NCI-H1930 (cell line): ENCODE measurements around the gene CPA4.
"Not testable (repeated sequence)": the region's sequence is repeated elsewhere in the genome, so short reads cannot be mapped to it uniquely, and the experiment has no call there.

ENCODE experiments used
- DNase-seq, 2 experiments: peaks; one replicate each; lab custom pipeline; 2025; lab: John Stamatoyannopoulos, UW

The CPA4 gene

DNA sequence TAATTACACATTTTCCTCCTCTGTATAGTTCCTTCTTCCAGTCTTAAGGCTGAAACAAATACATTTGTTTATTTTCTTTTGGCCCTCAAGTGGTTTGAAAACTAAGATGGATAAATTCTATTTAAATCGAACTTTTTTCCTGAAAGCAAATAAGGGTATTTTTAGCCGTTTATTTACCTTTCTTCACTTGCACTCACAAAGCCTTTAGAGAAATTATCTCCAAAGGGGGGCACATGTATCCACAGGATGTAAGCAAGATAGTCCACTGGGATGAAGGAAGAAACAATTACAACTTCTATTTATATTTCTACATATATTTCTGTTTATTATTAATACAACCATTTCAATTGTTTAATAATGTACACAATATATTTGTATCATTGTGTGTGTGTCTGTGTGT, 10.2 kb downstream of the CPA4 start:
- DNase-seq = no peak

DNA sequence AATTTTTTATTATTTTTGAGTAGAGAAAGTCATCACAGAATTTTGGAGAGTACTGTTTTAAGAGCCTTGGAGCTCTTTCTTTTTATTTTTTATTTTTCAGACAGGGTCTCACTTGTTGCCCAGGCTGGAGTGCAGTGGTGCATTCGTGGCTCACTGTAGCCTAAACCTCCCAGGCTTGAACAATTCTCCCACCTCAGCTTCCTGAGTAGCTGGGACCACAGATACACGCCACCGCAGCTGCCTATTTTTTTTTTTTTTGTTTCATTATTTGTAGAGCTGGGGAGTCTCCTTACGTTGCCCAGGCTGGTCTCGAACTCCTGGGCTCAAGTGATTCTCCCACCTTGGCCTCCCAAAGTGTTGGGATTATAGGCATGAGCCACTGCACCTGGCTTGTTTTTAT, 10.6 kb downstream of the CPA4 start:
- DNase-seq = no peak

DNA sequence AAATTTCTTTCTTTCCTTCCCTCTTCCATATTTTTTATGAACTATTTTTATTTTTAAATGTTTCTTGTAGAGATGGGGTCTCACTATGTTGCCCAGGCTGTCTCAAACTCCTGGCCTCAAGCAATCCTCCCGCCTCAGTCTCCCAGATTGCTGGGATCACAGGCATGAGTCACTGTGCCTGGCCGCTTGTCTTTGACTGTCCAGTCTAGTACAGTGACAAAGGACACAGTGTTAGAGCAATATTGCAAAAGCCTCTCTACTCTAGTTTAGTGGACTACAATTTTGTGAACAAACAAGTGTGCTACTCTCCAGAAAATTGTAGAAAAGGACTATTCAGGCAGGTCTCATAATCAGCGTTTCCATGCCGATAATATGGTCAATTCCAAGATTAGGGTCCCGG, 11.0 kb downstream of the CPA4 start:
- no peak for DNase-seq

GRCh38 chr7:130304878-130305277, 11.9 kb downstream of the CPA4 start:
- no peak for DNase-seq

DNA sequence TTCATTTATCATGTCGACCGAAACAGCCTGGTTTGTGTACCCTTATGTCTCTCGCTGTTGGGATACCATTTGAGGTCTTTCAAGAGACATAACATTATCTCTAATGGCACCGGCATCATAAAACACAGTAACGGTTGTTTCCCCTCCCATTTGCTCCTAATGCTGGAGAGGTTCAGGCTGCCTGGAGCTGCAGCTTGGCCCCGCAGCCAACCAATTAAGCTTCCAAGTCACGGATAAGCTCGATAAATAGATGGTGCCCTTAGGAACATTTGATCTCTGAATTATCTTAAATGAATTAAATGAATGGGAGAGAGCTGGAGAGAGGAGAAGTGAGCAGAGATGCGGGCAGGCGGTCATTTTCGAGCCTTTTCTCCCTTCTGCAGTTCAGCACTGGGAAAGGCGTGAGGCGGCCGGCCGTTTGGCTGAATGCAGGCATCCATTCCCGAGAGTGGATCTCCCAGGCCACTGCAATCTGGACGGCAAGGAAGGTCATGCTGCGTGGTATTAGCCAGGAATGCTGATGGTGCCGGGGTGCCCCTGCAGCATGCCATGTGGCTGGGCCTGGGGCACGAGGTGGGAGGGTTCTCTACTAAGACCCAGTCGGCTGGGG, 12.6 kb downstream of the CPA4 start:
- DNase-seq = peak in 1 of 2 experiments; percentile 45

DNA sequence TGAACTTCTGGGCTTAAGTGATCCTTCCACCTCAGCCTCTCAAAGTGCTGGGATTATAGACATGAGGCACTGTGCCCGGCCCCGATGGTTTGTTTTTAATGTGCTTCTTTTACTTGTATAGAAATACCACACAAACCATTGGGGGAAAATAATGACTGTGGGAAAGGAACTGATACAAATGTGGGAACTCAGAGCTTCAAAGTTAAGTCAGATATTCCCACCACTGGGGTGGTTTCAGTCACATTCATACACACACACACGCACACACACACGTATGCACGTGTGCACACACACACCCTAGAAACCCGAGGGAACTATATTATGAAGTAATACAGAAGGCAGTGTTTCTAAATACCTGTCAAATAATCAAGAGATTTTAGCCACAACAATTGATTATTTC, 17.0 kb downstream of the CPA4 start:
- no peak for DNase-seq

- DNase-seq = no peak
Measured at GRCh38 chr7:130314305-130314704, 21.3 kb downstream of the CPA4 start.

- no peak for DNase-seq
Measured at GRCh38 chr7:130319541-130319940, 26.6 kb downstream of the CPA4 start.

DNA sequence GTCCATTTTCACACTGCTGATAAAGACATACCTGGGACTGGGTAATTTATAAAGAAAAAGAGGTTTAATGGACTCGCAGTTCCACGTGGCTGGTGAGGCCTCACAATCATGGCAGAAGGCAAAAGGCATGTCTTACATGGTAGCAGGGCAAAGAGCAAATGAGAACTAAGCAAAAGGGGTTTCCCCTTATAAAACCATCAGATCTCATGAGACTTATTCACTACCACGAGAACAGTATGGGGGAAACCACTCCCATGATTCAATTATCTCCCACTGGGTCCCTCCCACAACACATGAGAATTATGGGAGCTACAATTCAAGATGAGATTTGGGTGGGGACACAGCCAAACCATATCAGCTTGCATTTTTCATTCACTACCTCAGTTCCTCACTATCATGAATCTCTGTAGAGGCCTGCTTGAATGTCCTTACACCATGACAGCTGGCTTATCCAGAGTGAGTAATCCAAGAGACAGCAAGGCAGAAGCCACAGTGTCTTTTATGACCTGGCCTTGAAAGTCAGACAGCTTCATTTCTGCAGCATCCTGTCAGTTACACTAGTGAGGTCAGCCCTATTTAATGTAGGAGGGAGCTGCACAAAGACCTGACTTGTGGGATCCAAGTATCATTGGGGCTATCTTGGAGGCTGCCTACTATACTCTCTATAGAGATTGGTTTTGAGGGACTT, 28.7 kb downstream of the CPA4 start:
- not testable (repeated sequence) for DNase-seq

DNA sequence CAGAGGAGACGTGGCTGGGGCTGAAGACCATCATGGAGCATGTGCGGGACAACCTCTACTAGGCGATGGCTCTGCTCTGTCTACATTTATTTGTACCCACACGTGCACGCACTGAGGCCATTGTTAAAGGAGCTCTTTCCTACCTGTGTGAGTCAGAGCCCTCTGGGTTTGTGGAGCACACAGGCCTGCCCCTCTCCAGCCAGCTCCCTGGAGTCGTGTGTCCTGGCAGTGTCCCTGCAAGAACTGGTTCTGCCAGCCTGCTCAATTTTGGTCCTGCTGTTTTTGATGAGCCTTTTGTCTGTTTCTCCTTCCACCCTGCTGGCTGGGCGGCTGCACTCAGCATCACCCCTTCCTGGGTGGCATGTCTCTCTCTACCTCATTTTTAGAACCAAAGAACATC, 29.7 kb downstream of the CPA4 start:
- no peak for DNase-seq

DNA sequence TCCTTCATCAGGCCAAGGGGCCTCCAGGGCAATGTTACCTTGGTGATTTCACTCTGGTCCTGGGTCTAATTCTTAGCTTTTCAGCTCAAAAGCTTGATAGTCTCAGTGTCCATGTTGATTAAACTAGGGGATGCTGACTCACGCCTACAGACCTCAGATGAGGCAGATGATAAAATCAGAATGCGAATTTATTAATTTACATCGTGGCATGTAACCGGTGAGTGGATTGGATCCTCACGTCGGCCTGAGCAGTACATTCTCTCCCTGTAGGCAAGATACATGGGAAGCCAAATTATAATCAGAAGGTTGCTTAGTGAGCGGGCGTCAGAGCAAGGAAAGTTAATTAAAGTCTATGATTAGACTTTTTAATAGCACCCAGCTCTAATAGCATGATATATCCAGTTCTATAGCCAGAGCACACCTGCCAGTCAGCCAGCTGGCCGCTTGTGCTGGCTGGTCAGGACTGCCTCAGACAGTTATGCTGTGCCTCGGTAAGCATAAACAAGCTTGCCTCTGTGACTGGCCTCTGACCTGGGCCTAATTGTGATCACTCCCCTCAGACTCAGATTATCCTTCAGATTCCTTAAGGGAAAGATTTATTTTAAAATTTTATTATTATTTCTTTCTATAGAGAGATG, 31.5 kb downstream of the CPA4 start:
- no peak for DNase-seq

DNA sequence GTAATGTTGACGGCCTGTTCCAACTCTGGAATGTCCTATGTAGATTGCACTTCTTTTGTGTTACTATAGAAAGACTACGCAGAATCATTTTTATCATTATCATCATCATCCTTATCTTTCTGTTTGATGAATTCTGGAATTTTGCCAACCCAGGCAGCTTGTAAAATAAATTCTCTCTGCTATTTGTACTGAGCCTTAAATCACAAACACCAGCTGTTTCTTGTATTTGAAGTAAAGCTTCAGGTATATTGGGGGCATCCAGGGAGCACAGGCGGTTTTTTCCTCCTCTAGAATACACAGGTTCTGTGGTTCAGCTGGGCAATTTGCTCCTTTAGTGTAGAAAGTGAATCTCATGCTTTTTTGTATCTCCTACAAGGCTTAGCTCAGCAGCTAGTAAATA, 36.7 kb downstream of the CPA4 start:
- DNase-seq = peak in 1 of 2 experiments; percentile 56

DNA sequence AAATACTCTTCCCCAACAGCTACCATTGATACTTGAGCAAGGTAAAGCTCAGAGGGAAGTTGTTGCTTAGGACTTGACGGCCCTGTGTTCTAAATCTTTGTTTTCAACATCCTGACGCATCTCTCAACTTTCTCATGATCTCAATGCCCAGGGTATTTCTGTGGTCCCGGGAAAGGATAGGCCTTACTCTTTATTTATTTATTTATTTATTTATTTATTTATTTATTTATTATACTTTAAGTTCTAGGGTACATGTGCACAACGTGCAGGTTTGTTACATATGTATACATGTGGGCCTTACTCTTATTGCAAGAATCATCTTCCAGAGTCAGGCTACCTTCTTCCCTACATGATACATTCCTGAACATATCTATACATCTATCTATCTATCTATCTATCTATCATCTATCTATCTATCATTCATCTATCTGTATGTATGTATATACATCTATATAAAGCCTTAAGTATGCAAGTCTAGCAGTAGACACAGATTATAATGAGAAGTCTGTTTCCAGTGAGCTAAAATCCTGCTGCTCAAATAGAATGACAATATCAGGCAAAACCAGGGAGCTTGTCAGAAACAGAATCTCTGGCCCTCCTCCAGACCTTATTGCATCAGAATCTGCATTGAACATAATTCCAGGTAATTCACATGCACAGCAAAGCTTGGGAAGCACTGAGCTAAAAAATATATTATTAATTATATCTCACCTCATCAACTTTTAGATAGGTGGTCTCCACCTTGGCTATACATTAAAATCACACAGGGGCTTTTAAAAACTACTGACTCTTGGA, 39.5 kb downstream of the CPA4 start:
- DNase-seq = no peak

DNA sequence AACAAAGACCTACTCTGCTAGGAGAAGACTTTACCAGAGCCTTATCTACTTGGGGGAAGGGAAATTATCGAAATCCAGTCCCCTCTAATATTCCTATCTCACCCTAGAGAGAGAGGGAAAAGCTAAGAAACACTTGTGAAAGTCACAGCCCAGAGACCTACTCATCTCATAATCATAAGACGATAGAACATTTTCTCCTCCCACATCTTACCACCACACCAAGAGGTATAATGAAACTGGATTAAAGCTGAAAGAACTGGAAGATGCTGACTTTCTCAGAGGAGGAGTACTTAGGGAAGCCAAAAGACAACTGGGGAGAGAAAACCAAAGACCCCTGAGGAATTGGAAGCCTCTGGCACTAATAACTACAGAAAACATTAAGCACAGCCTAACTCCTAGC, 40.9 kb downstream of the CPA4 start:
- no peak for DNase-seq

GRCh38 chr7:130334274-130334673, 41.3 kb downstream of the CPA4 start:
- DNase-seq = no peak

DNA sequence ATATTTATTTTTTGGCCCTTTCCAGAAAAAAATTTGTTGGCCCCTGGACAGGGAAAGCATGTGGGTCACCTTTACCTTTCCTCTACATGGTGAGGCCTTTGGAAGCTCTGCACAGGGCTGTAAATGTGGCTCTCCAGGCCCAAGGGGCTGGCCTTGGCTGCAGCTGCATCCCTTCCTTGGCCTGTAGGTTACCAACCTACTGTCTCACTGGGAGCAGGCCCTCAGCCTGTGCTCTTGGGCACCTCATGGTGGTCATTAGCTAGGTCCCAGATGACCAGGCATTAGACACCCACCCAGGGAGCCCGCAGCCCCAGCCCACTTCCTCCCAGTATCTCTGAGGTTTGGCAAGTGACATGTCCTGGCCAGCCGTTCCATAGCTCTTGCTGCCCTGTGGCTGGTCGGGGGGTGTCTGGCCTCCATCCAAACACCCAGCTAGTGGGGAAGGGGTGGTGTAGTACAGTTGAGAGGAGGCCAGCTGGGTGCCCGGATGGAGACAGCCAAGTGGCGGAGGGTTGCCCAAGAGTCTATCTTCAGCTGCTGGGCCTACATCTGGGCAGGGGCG, 44.5 kb downstream of the CPA4 start:
- DNase-seq = no peak

DNA sequence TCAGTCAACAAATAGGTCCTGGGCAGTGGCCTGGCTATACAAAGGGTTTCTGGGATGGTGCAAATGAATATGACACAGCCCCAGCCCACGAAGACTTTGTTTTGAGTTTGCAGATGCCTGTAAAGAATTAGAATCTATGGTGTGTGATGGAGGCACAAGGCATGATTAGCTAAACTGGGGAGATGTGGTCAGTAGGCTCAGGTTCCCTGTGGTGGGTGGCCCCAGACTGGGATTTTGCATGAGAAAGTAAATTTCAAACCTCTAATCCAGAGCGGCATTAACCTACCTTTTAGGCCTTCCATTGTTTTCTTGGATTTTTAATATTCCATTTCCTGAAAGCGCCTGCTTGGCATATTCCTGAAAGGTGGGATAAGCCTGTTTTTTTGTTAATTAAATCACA, 45.3 kb downstream of the CPA4 start:
- no peak for DNase-seq

DNA sequence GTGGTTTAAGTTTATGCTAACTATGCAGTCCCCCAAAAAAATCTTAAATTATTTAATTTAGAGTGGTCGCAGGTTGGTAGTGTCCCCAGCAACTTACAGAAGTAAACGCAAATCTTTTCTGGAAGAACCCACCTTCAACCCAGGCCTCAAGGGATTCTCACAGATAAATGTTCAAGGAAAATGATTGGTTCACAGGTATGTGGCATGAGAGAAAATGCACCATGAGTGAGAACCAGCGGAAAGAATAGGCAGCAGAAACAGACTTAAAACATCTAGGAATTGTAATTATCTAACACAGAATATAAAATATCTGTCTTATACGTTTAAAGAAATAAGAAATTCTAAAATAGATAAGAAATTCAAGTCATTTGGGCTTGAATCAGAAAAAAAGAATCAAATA, 48.9 kb downstream of the CPA4 start:
- no peak for DNase-seq

DNA sequence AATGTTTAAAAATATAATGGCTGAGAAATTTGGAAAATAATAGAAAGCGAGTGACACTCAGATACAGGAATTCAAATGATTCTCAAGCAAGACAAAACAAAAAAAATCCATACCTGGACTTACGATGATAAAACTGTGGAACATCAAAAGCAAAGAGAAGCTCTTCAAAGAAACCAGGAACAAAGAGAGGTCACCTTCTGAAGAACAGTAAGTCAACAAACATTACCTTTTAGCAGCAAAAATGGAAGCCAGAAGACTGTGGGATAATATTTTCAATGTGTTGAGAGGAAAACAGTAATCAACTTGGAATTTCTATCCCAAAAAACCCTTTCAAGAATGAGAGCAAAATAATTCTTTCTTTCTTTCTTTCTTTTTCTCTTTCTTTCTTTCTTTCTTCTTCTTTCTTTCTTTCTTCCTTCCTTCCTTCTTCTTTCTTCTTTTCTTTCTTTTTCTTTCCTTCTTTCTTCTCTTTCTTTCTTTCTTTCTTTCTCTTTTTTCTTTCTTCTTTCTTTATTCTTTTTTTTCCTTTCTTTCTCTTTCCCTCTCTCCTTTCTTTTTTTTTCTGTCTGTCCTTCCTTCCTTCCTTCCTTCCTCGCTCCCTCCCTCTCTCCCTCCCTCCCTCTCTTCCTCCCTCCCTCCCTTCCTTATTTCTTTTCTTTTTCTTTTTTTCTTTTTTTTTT, 49.9 kb downstream of the CPA4 start:
- DNase-seq = no peak

DNA sequence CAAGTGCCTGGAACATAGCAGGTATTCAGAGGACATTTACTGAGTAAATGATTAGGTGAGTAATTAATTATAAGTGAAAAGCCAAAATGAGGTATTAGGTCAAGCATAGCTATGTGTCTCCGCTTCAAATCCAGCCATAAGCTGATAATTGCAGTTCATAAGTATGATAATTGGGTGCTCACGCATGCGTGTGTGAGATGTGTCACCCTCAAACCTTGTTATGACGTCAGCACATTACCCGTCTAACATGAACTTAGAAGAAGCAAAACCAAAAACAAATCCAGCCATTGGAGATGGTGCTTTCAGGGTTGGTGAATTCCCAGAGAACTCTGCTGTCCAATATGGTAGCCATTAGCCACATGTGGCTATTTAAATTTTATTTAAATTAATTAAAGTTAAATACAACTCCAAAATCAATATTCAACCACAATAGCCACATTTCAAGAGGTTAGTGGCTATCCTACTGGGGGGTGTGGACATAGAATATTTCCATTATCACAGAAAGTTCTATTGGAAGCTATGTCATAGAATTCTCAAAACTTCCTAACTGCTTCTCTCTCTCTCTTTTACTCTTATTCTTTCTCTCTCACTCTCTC, 51.4 kb downstream of the CPA4 start, which contains the start of gene CPA5:
CPA5 (plus strand) TSS at position 546 of the 596 bp plus-strand sequence. CDS start 1,670 bp downstream, outside the sequence.
- DNase-seq = no peak

- no peak for DNase-seq
Measured at GRCh38 chr7:130345136-130345535, 52.2 kb downstream of the CPA4 start.
